ENCODE results near the gene TMEM38A.
A peak's percentile ranks its signal among the peaks of the same experiment; 100 is the strongest.

TMEM38A gene, protein sequence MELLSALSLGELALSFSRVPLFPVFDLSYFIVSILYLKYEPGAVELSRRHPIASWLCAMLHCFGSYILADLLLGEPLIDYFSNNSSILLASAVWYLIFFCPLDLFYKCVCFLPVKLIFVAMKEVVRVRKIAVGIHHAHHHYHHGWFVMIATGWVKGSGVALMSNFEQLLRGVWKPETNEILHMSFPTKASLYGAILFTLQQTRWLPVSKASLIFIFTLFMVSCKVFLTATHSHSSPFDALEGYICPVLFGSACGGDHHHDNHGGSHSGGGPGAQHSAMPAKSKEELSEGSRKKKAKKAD

DNA sequence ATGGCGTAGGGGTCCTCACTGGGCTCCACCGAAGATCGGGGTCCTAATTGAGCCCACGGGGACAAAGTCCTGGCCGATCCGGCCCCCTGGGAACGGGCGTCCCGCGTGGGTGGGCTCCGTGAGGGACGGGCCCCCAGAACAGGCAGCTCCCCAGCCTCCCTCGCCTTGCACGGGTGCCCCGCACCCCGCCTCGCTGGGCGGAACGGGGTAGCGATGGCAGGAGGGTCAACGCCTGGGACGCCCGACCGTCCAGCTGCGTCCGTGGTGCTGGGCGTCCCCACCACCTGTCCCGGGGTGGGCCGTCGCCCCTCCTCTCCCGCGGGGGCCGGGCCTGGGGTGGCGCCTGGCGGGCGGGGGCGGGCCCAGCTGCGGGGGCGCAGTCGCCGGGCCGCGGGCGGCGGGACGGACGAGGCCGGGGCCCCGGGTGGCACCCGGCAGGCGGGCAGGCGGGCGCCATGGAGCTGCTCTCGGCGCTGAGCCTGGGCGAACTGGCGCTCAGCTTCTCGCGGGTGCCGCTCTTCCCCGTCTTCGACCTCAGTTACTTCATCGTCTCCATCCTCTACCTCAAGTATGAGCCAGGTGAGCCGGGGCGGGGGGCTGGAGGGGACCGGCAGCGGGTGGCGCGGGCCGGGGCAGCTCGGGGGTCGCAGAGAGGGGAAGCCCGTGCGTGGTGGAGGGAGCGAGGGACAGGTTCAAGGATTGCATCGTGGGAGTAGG lies at the start of gene TMEM38A:
Gene TMEM38A, plus strand, starts transcription at position 377 of the 717 bp plus-strand sequence. Its CDS starts 79 bp downstream, at position 456.
- DNase-seq (ENCODE audit: low spot score), result peak; percentile 16

DNA sequence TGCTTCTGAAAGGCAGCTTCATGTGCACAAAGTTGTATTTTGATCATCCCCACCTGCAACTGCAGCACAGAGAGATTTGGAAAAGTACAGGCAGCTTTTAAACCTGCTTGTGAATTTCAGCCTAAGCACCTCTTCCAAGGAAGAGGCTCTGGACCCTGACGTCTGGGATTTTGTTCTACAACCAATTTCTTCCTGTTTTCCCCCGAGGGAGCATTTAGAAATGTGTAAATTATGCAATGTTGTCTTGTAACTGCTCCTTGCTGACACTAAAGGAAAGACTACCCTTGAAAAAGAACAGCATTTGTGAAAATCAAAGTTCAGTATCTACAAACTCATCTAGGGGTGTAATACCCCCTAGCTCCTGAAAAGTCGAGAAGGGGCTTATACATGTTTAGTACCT lies 48.3 kb upstream of the TMEM38A start:
- no peak for DNase-seq (ENCODE audit: low spot score)

DNA sequence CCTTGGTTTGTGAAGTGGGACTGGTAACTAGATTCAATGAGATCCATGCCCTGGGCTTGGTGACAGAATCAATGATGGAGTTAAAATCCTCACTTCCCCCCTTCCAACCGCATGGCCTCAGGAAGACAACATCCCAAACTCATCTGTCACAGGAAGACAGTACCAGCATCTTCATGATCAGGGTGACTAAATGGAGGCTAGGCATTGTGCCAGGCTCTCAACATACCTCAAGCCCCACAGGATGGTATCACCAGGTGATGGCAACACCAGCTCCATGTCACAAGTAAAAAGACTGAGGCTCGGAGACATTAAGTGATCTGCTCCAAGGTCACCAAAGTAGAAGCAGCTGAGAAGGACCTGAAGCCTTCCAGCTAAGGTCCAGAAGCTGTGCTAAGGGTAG lies 47.1 kb upstream of the TMEM38A start:
- DNase-seq (ENCODE audit: low spot score), result no peak

DNA sequence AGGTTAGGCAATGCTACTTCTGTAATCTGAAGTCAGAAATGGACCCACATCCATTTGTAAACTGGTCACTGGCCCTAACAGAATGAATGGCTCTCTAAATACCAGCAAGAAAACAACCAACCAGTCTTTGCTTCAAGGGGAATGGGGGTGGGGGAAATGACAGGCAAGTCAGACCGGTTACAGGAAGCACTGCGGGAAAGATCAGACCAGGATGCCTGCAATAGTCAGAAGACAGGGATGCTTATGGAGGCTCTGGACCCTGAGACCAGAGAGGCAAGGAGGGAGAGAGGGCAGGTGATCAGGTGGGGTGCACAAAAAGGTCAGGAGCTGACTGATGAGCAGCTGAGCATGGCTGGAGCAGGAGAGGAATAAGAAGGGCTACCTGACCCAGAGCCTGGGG lies 46.0 kb upstream of the TMEM38A start:
- DNase-seq (ENCODE audit: low spot score), result no peak

DNA sequence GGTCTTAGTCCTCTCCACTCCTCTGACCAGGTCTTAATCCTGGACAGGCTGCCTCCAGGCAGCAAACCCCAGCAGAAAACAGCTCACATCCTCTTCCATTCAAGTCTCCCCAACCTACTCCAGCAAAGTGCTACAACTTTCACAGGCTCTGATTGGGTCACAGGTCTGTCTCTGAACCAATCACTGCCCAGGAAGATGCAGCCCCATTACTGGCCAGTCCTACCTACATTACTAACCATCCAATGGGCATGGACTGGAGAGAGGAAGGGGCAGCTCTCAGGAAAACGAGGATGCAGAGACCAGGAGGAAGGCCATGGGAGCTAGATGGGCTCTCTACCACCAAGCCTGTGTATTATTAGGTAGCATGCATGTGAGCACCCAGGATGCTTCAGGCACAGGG lies 45.1 kb upstream of the TMEM38A start:
- no peak for DNase-seq (ENCODE audit: low spot score)

DNA sequence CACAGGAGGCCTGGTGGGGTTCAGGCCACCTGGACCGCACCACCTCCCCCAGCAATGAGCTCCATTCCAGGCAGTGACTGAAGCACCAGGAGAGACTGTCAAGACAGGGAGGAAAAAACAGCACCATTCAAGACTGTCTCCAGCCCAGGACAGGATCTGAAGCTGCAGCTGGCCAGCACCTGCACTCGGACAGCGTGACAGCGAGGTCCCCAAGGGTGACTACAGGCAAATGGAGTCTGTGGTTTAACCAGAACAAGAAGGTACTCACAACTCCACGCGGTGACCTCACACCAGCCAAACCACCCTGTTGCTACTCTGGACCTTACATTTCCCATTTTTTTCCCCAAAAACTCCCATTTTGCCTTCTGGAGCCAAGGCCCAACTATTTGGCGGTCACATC lies 42.7 kb upstream of the TMEM38A start:
- DNase-seq (ENCODE audit: low spot score), result no peak

DNA sequence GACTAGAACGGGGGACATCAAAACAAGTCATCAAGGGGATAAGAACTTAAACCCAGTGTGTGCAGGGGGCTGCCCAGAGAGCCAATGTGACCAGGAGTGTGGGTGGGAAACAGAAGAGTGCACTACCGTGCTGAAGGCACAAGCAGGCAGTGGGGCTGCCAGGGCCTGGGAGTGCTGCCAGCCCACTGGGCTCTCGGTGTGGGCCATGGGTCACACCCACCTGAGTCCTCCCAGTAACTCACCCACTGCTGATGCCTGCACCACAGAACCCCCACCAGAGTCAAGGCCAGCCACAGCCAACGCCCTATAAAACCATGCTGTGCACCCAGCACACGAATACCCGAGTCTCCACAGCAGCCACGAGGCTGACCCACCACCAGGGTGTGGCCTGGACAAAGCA lies 41.5 kb upstream of the TMEM38A start:
- no peak for DNase-seq (ENCODE audit: low spot score)

DNA sequence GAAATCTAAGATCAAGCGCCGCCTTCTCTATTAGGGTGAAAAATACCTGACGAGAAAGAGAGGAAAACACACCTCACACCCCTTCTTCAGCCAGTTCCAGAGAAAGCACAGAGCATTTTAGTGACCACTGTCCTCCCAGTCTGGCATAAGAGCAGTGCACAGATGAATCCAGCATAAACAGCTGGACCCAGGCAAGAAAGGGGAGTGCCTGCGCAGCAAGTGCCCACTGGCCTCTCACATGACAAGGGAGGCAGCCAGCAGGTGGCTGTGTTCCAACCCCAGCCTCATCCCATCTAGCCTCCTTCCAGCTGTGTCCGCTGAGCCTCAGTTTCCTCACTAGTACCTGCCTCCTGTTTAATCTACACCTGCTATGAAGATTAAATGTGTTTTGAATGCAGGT lies 40.9 kb upstream of the TMEM38A start:
- no peak for DNase-seq (ENCODE audit: low spot score)

DNA sequence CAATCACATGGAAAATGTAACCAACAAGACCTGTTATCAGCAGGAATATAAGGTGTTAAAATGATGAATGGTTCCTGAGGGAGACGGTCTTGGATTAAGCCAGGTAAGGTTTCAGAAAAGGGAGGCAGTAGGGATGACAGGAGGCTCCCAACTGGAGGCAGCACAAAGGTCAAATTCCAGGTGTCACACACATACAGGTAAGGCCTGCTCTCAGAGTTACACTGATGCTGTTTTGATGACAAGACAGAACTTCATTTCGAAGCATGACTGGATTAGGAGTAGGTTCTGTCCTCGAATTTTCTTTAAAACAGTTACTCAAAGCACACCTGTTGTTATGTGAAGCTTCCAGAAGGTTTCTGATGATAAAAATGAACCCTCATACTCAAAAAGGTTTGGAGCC lies 40.4 kb upstream of the TMEM38A start:
- DNase-seq (ENCODE audit: low spot score), result no peak

DNA sequence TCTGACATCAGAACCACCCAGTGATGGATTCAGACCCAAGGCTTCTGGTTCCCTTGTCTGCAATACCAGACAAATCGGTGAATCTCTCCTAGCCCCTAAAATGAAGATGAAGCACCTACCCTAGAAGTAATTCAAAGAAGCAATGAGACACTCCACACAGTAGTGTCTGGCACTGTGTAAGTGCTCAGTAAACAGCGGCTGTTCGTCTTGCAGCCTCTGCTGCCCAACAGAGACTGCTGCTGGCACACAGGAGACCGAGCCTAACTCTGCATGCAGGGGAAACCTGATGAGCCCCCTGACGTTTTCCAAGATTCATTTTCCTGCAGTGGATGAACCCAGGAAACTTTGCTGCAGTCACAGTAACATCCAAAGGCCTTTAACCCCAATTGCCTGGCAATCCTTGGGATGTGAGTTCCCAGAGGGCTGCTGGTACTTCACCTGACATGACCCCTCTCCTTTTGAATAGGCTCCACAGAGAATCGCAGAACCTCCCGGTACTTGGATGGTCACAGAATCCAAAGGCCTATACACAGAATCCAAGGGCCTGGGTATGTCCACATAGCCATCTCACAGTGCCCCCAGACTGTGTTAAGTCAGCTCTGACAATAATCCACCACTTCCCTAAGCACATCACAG lies 39.7 kb upstream of the TMEM38A start:
- no peak for DNase-seq (ENCODE audit: low spot score)

DNA sequence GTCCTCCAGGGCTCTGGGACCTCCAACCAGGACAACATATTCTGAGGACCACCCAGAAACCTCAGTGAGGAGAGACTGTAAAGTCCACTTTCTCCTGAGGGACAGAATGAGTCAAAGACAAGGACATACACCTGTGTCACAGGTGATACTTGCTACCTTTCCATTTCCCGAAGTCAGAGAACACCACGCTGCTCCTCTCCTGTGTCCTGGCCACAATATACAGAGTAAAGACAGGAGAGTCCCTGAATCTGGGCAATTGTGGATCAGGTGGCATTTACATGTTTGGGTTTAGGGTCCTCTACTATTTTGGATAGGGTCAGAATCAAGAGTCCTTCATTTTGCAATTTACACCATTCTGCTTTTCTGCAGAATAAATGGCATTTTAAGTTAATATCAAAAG lies 37.9 kb upstream of the TMEM38A start:
- no peak for DNase-seq (ENCODE audit: low spot score)

DNA sequence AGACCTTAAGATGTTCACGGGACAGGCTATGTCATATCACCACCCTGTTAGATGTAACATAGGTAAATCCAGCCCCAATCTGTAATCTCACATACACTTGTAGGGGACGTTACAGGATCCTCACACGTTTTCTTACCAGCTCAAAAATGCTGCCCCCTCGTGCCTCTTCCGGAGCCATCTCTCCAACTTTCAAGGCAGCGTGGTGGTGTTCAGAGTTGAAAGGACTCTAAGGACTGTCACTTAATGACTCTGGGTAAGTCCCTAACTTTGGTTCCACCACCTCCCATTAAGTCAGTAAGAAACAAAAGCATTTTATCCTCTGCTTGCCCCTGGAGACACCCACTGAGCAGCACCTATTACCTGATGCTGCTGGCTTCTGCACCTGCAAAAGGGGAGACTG lies 37.4 kb upstream of the TMEM38A start:
- no peak for DNase-seq (ENCODE audit: low spot score)

DNA sequence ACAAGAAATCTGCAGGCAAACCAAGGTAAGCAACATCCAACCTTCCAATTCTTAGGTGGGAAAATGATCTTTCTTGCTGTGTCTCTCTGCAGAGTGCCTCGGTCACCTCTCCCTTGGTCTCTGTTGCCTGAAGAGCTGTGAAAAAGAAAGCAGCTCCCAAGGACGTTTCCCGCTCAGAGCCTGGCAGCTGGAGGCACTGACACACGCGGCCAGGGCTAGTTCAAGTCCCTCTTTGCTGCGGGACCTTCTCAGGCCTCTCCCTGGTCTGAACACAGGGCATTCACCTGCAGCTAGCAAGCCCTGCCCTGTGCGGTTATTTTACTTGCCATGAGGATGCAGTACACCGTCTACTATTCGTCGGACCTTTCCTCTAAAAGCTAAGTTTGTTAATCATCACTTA lies 36.7 kb upstream of the TMEM38A start:
- no peak for DNase-seq (ENCODE audit: low spot score)

DNA sequence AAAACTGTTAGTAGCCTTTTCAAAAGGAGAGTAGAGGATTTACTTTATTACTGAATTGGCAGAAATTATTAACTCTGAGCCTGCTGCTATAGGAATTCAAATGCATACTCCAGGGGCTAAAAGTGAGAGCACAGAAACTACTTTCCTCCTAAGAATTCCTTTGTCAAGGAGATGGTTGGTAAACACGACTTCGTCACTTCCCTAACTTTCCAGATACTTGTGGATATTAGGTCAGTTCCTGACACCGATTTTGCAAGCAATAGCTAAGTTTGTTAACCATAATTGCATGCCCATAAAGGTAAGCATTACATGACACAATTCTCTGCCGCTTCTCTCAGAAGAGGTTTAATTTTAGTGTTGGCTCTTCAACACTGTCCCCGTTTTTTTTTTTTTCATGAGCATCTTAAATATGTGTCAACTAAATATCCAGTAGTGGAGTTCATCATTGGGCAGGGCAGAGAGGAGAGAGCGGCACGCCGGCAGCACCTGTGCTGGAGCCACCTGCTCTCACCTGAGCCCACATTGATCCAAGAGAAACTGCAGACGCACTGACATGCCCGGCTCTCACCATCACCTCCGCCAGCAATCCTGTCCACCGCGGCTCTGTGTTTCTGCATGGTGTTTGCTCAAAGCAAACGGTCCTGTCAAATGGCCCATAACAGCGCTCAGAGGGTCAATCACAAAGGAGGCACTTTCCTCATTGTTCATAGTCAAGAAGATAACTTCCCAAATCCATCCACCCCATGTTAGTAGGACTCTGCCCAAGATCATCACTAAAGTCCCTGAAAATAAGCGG lies 35.6 kb upstream of the TMEM38A start:
- no peak for DNase-seq (ENCODE audit: low spot score)

DNA sequence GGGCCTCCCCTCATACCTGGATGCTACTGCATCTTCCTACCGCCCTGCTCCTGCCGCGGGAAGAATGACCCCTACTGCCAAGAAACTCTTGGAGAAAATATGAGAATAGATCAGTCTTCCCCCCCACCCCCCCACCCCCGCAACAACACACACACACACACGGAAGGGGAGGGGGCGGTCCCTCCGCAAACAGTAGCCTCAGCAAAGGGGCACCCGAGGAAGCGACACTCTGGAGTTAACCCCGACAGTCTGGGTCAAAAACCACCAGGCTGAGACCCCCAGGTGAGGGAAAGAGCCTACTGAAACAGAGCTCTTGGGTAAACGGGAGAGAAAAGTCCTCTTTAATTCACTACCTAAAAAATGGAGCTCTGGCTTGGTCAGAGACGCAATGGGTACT lies 34.1 kb upstream of the TMEM38A start:
- no peak for DNase-seq (ENCODE audit: low spot score)

DNA sequence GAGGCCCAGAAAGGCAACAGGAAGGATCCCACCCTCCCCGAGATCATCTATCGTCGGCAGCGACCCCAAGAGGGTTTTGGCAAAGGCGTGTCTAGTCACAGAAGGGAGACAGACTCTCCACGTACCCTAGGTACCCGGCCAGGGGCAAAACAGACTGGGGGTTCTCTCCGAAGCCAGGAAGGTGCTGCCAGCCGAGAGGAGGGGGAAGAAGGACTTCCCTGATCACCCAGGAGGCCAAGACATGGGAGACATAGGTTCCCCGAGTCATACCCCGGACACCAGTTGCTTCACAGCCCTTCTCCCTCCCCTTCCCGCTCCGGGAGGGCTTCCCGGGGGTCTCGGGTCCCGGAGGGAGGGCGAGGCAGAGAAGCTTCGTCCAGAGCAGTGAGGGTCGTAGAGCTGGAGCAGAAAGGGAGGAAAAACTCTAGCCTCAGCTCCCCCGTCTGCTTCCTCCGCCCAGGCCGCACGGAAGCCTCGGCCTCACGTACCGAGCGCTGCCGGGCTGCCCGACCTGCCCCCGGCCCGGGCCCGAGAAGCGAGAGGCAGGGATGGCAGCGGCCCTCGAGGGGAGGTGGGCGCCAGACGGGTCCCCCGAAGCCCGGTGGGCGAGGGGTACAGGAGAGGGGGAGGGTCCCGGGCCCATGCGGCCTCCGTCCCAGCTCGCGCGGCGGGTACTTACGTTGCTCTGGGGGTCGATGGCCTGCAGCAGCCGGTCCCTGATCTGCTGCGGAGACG lies 33.6 kb upstream of the TMEM38A start:
- DNase-seq (ENCODE audit: low spot score), result no peak

DNA sequence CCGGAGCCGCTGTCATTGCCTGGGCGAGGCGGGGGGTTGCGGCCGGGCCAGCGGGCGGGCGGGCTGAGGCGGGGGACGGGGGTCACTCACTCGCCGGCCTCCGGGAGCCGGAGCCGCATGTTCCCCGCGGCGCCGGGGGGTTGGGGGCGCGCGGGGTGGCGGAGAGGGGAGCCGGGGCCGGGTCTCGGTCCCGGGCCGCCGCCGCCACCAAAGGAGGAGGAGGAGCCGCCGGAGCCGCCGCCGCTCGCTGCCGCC lies 33.1 kb upstream of the TMEM38A start:
- DNase-seq (ENCODE audit: low spot score), result no peak

DNA sequence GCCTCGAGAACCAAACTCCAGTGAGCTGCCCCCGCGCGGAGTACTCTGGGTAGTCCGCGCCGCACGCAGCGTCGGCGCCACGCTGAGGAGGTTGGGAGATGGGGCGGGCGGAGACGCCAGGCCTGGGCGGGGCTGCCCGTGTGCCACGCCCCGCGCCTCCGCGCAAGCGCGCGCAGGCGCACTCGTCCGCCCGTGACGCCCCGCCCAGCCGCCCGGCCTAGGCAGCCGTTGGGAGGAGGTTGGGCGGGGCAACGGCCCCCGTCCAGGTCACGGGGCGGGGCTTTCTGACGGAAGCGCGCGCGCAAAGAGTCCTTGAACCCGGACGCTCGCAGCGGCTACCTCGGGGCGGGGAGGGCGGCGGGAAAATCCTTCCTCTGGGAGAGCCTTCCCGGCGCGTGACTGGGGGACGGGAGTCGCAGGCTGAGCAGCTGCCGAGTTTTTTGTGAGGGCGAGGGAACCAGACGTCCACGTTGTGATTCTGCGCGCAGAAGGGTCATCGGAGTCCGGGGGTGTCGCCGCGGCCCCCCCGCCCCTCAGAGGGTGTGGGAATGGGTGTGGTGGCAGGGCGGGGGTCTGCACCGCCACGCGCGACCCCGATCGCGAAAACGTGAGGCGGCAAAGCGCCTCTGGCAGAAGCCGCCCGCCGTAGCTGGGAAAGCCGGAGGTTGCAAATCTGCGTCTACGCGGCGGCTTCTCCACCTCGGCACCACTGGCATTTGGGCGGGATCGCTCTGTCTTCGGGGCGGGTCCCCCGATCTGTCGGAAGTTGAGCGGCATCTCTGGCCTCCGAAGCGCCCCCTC lies 32.6 kb upstream of the TMEM38A start, which contains the start of gene MED26:
Gene MED26, minus strand, starts transcription at position 22 of the 801 bp plus-strand sequence. CDS start 261 bp downstream, outside the sequence.
- DNase-seq (ENCODE audit: low spot score), result peak; percentile 94

DNA sequence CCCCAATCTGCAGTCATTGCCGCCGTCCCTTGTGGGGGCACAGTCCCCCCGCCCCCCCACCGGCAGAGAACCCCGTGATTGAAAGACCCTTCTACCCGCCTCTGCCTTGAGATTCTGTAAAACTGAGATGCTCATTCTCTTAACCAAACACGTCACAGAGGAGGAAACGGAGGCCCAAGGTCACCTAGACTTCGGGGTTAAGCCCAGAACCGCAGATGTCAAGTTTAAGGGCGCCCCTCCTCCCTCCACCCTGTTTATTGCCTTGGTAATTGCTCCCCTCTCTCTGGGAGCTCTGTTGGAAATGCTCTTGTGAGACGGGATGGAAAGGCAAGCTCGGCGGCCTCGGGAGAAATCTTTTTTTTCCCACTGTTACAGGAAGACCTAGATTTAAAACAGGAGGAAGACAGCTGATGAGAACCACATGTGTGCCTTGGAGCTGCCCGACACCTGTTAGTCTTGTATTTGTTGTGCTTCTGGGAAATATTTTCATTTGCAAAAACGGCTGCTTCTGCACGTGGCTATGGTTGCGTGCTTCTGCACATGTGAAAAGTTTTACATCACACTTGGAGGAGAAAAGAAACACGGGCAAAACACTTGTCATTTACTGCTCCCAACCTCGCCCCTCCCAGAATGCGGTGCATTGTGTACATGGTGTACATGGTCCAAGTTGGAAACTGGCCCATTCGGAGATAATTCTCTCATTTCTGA lies 31.8 kb upstream of the TMEM38A start:
- DNase-seq (ENCODE audit: low spot score), result peak; percentile 39

DNA sequence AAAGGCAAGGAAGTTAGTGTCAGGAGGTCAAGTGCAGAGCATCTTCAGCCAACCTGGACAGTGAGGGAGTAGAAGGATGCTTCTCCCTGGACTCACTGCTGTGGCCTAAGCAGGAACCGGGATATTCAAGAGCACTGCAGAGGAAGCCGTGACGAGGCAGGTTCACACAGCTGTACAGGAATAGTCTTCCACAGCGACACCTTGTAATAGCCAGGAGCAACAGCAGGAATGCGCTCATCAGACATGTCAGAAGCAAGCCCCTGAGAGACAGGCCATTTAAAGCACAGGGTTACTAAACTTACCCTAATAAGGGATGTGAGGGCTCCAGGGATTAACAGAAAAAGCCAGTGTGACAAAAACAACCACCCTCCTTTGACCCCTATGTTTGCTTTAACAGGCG lies 29.5 kb upstream of the TMEM38A start:
- no peak for DNase-seq (ENCODE audit: low spot score)

All from CD4-positive, alpha-beta T cell treated with Interleukin-6 at 100 ng/mL for 8 hours (primary cell).